Astrocyte (in vitro differentiated cells and primary cell): Measurements from ENCODE around the gene KLF17. TPM values are rescaled to one million over a fixed set of nuclear protein-coding genes. Genes with fewer than 3 reads are reported as not detected.

Experiments
- DNase-seq: peaks from one replicate; pipeline ENCODE4 v3.0.0-alpha.2; 2010; ENCODE audit warnings: low read depth
- FAIRE-seq: peaks from 2 replicates; lab custom pipeline; 2011; peaks lifted over from hg19 to GRCh38; lab: Jason Lieb, UNC
- H2AFZ ChIP-seq: 2 replicates; pipeline ENCODE4 v1.6.0; 2012; ENCODE audit warnings: low read depth, low read length, inconsistent platforms
- H3K27ac ChIP-seq: 2 replicates; pipeline ENCODE4 v1.5.1; 2011; ENCODE audit warnings: low read depth, low read length, inconsistent platforms
- H3K27me3 ChIP-seq: 2 replicates; pipeline ENCODE4 v1.6.0; 2011; ENCODE audit warnings: low read length, inconsistent platforms; ENCODE audit not compliant: insufficient read depth
- H3K36me3 ChIP-seq: 2 replicates; pipeline ENCODE4 v1.5.1; 2011; ENCODE audit warnings: low read length, inconsistent platforms; ENCODE audit not compliant: insufficient read depth
- H3K4me1 ChIP-seq: 2 replicates; pipeline ENCODE4 v1.5.1; 2011; ENCODE audit warnings: low read length, inconsistent platforms; ENCODE audit not compliant: insufficient read depth
- H3K4me2 ChIP-seq: 2 replicates; pipeline ENCODE4 v1.6.0; 2012; ENCODE audit warnings: low read length, inconsistent platforms
- H3K4me3 ChIP-seq: 2 replicates; pipeline ENCODE4 v1.5.1; 2011; ENCODE audit warnings: low read depth, mild to moderate bottlenecking, low read length, inconsistent platforms; ENCODE audit not compliant: insufficient read depth
- H3K79me2 ChIP-seq: 2 replicates; pipeline ENCODE4 v1.6.0; 2012; ENCODE audit warnings: mild to moderate bottlenecking, low read length, inconsistent platforms; ENCODE audit not compliant: insufficient read depth
- H3K9ac ChIP-seq: 2 replicates; pipeline ENCODE4 v1.6.0; 2012; ENCODE audit warnings: mild to moderate bottlenecking, low read length, inconsistent platforms
- H3K9me3 ChIP-seq: 2 replicates; pipeline ENCODE4 v1.5.1; 2012; ENCODE audit warnings: low read depth, mild to moderate bottlenecking, low read length, inconsistent platforms; ENCODE audit not compliant: insufficient read depth
- H4K20me1 ChIP-seq: 2 replicates; pipeline ENCODE4 v1.6.0; 2012; ENCODE audit warnings: low read length, inconsistent platforms; ENCODE audit not compliant: insufficient read depth
- H3K27ac Mint-ChIP-seq: one replicate; pipeline ENCODE4 v1.8.0; 2021; ENCODE audit warnings: mild to moderate bottlenecking, mixed read lengths; ENCODE audit not compliant: unreplicated experiment
- H3K27me3 Mint-ChIP-seq: one replicate; pipeline ENCODE4 v1.8.0; 2021; ENCODE audit warnings: low read depth, mixed read lengths; ENCODE audit not compliant: unreplicated experiment
- H3K36me3 Mint-ChIP-seq: one replicate; pipeline ENCODE4 v1.8.0; 2021; ENCODE audit warnings: low read depth, mixed read lengths; ENCODE audit not compliant: unreplicated experiment
- H3K4me1 Mint-ChIP-seq: one replicate; pipeline ENCODE4 v1.8.0; 2021; ENCODE audit warnings: low read depth, mixed read lengths; ENCODE audit not compliant: unreplicated experiment
- H3K4me3 Mint-ChIP-seq: one replicate; pipeline ENCODE4 v1.8.0; 2021; ENCODE audit warnings: mild to moderate bottlenecking, moderate library complexity, mixed read lengths; ENCODE audit not compliant: unreplicated experiment
- H3K9me3 Mint-ChIP-seq: one replicate; pipeline ENCODE4 v1.8.0; 2021; ENCODE audit warnings: mild to moderate bottlenecking, mixed read lengths; ENCODE audit not compliant: unreplicated experiment
- CTCF ChIP-seq: IDR thresholded peaks from 2 replicates; pipeline ENCODE4 v1.5.1; 2011; ENCODE audit warnings: low read depth, mild to moderate bottlenecking, inconsistent platforms, low read length, moderate library complexity; ENCODE audit not compliant: insufficient read depth
- EZH2 ChIP-seq: IDR thresholded peaks from 2 replicates; pipeline ENCODE4 v1.6.1; 2012; ENCODE audit warnings: mild to moderate bottlenecking, low read length, inconsistent platforms; ENCODE audit not compliant: insufficient read depth
- total RNA-seq: library from RNA; stranded (reverse); gene quantifications from 2 replicates; pipeline ENCODE4 v1.2.1, GENCODE V29; 2021

KLF17 gene
- total RNA-seq, 1 donor from 2014 or later = 0.09 TPM

DNA sequence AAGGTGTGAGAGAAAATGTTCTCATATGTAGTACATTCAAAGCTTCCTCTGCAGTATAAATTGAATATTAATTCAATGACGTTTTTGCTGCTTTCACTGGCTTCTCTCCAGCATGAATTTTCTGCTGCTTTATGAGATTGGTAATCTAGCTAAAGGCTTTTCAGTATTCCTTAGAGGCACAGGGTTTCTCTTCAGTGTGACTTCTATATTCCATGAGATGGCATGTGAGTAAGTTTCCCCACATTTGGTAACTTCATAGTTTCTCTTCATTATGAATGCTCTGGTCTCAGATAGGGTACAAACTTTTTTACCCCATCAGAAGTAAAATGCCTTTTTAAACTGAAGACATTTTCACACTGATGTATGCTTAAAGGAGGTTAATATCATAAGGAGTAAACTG, 33.2 kb downstream of the KLF17 start:
- DNase-seq (no peak), FAIRE-seq (no peak)
- Mint-ChIP-seq H3K27ac (no peak overlapping the region), H3K27me3 (no peaks in the 10 kb centered on the region), H3K4me3 (no peak overlapping the region), H3K9me3 (peaks cover 2% of the 10 kb centered on the region), H3K36me3 (no peaks in the 10 kb centered on the region), H3K4me1 (no peaks in the 10 kb centered on the region)
- Histone ChIP-seq H3K4me3 (no peak overlapping the region), H3K9me3 (no peaks in the 10 kb centered on the region), H3K36me3 (no peaks in the 10 kb centered on the region), H3K4me1 (peaks cover 3% of the 10 kb centered on the region), H4K20me1 (no peaks in the 10 kb centered on the region), H3K4me2 (no peak overlapping the region), H3K9ac (no peak overlapping the region), H2AFZ (no peak overlapping the region), H3K27ac (no peak overlapping the region), H3K27me3 (peaks cover 18% of the 10 kb centered on the region), H3K79me2 (no peaks in the 10 kb centered on the region)
- TF ChIP-seq EZH2 = no peak
- no peak for TF ChIP-seq CTCF

DNA sequence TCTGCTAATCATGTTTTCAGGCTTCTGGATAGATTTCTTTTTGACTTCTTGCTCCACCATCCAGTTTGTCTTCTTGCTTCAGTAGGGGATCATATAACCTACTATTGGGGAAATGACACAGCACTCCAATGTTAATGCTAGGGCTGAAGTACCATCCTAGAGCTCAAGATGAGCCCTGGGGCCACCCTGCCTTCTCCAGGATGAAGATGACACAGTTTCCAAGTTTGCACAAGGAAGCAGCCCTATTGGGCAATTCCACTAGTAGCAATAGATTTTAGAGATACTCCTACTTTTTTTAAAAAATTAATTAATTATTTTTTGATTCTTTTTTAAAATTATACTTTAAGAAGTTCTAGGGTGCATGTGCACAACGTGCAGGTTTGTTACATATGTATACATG, 34.1 kb downstream of the KLF17 start:
- Mint-ChIP-seq H3K36me3 (no peaks in the 10 kb centered on the region), H3K4me3 (no peak overlapping the region), H3K9me3 (peaks cover 2% of the 10 kb centered on the region), H3K27ac (no peak overlapping the region), H3K4me1 (no peaks in the 10 kb centered on the region), H3K27me3 (no peaks in the 10 kb centered on the region)
- no peak overlapping the region for H3K27ac ChIP-seq
- H3K79me2 ChIP-seq = no peaks in the 10 kb centered on the region
- no peak for TF ChIP-seq CTCF
- TF ChIP-seq EZH2 = no peak
- H2AFZ ChIP-seq = no peak overlapping the region
- H3K9ac ChIP-seq = no peak overlapping the region
- H3K27me3 ChIP-seq = peaks cover 18% of the 10 kb centered on the region
- no peak overlapping the region for H3K4me3 ChIP-seq
- no peak for DNase-seq
- FAIRE-seq = no peak
- H3K36me3 ChIP-seq = no peaks in the 10 kb centered on the region
- H3K4me2 ChIP-seq = no peak overlapping the region
- no peaks in the 10 kb centered on the region for H3K9me3 ChIP-seq
- peaks cover 3% of the 10 kb centered on the region for H3K4me1 ChIP-seq
- no peaks in the 10 kb centered on the region for H4K20me1 ChIP-seq

DNA sequence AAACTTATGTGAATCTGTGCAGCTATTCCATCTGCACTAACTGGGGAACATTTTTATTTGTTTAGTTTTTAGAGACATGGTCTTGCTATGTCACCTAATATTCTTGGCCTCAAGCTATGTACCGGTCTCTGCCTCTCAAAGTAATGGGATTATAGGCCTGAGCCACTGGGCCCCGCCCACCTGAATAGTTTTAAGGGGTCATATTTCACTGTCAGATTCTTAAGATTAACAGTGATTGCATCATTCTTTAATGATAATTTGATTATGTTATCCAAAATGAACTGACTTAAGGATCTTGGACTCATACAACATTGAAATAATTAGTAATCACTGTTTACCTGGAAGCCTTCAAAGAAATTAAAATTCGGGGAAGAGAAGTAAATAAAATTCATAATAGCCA, 35.4 kb downstream of the KLF17 start:
- no peak overlapping the region for H3K4me2 ChIP-seq
- DNase-seq = peak; percentile 12
- no peaks in the 10 kb centered on the region for H3K36me3 Mint-ChIP-seq
- no peaks in the 10 kb centered on the region for H3K79me2 ChIP-seq
- H3K4me3 ChIP-seq = no peak overlapping the region
- peaks cover 3% of the 10 kb centered on the region for H3K4me1 ChIP-seq
- no peaks in the 10 kb centered on the region for H4K20me1 ChIP-seq
- no peak overlapping the region for H3K27ac ChIP-seq
- H3K27me3 ChIP-seq = peaks cover 18% of the 10 kb centered on the region
- no peaks in the 10 kb centered on the region for H3K9me3 Mint-ChIP-seq
- H3K4me3 Mint-ChIP-seq = no peak overlapping the region
- H3K27me3 Mint-ChIP-seq = no peaks in the 10 kb centered on the region
- H3K9me3 ChIP-seq = no peaks in the 10 kb centered on the region
- no peak for FAIRE-seq
- no peak for TF ChIP-seq EZH2
- no peak for TF ChIP-seq CTCF
- H2AFZ ChIP-seq = no peak overlapping the region
- H3K36me3 ChIP-seq = no peaks in the 10 kb centered on the region
- no peaks in the 10 kb centered on the region for H3K4me1 Mint-ChIP-seq
- peak overlapping the region; percentile 78 for H3K27ac Mint-ChIP-seq
- H3K9ac ChIP-seq = no peak overlapping the region
